GM18858 (cell line): Measurements from ENCODE around the gene PNPLA3.

Experiments
- ATAC-seq: cut with Tn5 transposase; IDR thresholded peaks from one replicate; pipeline ENCODE4 v1.9.1; 2021; ENCODE audit not compliant: unreplicated experiment

PNPLA3 gene, protein sequence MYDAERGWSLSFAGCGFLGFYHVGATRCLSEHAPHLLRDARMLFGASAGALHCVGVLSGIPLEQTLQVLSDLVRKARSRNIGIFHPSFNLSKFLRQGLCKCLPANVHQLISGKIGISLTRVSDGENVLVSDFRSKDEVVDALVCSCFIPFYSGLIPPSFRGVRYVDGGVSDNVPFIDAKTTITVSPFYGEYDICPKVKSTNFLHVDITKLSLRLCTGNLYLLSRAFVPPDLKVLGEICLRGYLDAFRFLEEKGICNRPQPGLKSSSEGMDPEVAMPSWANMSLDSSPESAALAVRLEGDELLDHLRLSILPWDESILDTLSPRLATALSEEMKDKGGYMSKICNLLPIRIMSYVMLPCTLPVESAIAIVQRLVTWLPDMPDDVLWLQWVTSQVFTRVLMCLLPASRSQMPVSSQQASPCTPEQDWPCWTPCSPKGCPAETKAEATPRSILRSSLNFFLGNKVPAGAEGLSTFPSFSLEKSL

DNA sequence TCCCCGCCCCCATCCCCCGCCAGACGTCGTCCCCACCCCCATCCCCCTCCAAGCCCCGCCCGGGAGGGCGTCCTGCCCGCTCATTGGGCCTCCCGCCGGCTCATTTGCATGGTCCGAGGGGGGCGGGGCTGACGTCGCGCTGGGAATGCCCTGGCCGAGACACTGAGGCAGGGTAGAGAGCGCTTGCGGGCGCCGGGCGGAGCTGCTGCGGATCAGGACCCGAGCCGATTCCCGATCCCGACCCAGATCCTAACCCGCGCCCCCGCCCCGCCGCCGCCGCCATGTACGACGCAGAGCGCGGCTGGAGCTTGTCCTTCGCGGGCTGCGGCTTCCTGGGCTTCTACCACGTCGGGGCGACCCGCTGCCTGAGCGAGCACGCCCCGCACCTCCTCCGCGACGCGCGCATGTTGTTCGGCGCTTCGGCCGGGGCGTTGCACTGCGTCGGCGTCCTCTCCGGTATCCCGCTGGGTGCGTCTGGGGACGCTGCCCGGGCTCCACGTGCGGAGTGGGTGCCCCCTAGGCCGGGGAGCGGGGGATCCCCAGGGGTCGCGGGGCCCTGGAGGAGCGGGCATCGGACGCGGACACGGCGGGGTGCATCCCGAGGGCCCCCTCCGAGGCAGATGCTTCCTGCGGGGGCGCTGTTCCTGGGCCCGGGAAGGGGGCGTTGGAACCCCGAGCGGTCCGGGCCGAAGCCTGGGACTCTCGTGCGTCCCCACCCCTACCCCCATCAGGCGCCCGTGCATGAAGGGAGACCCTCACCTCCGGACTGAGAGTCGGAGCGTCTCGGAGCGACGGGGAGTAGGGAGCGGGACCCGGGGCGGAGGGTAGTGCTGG is at the start of gene PNPLA3:
PNPLA3 (plus strand) TSS at position 175 of the 834 bp plus-strand sequence; CDS start at position 282, 107 bp downstream.
- no peak for ATAC-seq

DNA sequence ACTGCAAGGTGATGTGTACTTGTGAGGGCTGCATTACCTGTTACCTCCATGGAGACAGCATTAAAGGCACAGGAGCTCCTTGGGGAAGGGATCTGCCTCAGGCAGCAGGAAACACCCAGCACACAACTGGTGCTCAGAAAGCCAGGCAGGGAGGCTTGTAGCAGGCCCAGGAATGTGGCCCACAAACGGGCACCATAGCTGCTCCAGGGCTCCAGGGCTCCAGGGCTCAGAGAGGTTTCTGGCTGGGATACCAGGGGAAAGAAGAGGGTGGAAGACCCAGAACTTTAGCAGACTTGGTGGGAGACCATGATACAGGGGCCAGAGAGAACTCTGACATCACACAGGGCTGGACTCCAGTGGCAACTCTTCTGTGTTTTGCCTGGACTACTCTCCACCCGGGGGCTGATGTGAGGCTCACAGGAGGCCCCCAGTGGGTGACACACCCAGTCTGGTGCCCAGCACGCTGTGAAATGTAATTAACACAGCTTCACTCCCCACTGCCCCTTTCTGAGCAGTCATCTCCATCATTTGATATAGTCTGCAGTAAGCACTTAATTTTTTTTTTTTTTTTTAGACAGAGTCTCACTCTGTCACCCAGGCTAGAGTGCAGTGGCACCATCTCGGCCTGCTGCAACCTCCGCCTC is 46.6 kb upstream of the PNPLA3 start:
- no peak for ATAC-seq

DNA sequence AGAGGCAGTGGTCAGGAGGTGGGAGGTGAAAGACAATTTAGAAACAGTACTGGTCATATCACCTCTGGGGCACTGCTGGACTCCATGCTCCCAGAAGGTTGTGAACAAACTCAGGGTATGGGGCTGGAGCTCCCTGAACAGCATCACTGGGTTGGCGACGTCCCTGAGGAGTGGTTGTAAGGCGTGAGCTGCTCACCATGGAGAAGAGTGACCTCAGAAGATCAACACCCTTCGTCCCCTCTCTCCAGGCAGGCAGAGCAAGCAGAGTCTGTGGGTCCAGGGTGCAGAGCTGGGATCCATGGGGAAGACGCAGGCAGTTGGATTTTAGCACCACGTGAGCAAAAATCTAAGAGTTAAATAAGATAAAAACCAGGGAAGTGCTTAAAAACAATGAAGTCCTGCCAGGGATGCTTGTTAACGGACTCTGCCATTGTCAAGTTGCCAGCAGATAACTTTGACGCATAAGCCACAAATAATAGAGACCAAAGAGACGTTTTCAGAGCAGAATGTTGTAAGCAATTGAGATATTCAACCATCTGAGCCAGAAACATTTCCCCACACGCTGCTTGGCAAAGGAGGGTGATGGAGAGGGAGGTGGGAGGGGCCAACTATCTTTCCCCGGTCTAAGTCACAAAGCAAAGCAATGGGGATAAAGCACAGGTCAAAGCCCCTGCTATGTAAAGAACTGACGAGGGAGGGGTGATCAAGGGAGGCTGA is 45.4 kb upstream of the PNPLA3 start:
- ATAC-seq, result no peak

DNA sequence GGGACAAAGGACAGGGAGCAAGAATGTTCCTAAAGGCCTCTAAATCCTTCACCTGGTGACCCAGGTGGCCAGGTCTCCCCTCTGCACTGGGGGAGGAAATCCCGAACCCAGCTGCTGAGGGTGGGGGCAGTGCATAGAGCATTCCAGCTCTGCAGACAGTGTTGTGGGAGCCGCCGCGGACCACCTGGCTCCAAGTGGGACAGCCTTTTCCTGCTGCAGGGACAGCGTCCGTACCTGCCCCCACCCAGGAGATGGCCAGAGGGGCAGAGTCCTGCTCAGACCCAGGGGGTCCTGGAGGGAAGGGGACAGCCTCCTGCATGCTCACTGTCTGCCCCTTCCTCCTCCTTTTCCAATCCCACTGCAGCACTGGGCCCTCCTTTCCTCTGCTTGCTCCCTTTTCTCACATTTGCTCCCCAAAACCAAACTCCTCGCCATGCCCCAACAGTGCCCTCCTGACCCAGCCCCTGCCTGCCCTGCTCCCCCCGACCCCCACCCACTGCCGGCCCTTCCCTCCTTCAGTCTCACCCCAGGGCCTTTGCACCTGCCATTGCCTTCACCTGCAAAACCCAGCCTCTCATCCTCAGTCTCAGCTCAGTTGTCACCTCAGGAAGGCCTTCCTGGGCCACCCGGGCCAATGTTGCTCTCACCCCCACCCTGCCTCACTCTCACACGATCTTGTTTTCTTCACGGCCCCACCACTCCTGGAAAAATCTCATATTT is 44.6 kb upstream of the PNPLA3 start:
- no peak for ATAC-seq

DNA sequence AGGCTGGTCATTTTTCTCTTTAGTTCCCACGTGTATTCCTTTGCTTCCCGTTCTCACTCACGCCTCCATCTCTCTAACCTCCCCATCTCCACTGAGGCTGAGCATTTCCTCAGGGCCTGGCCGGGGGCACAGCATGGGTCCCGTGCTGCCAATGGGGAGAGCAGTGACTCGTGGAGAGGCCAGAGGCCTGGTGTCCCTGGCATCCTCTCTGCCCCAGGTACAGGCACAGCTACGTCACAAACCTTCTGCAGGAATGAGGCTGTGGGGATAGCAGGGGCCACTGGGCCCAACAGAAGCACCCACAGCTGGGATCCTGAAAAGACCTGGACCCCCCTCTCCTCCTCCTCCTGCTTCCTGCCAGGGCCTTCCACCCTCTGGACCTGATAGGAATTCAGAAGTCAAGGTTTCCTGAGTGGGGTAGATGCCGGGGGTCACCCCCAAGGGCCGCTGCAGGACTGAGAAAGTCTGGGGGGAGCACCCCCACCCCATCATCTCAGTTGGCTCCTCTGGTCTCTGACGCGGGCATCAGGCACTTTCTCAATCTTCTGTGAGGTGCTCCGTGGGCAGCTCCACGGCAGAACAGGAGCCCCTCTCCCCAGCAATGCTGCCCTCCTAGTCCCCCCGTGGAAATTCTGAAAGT is 43.6 kb upstream of the PNPLA3 start:
- ATAC-seq, result no peak

DNA sequence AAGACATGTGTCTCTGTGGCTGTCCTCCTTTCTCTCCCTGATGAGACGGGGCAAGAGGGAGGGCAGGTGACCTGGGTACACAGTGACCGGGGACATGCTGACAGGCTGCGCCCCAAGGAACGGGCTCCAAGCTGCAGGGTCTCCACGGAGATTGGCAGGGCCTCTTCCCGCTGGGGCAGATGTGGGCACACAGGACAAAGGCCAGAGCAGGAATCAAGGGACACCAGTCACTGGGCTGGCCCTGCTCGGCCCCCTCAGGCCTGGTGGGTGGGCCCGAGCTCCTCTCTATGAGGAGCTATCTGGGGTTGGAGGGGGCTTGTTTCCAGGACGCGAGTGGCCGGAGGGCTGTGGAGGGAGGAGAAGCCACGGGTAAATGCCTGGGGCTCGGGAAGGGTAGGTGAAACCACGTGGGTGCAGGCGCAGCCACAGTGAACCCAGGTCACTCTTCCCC is 43.0 kb upstream of the PNPLA3 start:
- no peak for ATAC-seq

DNA sequence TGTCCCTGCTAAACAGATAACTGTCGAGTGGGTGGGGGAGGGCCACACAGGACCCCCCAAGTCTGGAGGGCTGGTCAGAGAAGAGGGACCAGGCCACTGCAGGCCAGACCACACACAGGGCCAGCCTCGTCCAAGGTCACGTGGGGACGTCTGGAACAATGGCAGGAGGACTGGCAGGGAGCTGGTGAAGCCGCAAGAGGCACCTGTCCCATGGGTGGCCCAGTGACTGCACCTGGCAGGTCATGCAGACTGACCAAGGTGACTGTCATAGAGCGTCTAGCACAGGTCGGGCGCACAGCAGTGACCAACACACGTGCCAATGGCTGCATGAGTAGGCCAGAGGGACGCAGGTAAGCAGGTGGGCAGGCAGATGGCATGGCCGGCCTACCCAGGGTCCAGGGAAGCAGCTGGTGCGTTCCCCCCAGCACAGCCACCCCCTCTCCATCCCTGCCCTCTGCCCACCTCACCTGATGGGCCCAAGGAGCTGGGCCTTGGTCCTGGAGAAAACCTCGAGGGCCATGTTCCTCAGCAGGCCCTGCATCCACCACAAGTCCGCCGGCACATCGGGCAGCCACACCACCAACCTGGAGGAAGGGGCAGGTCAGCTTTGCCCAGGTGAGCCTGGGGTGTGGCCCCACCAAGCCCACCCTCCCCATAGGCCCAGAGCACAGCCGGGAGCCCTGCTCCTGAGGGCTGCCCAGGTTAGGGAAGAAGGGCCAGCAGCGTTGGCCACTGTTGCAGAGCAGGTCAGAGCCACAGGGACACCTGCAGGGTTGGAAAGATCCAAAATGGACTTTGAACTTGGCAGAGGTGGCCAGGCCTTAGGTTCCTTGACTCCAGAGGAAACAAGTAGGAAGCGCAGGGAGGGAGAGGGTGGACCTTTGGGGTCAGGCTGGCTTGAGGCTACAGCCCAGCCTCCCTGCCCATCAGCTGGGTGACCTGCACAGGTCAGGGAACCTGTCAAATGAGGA is 42.2 kb upstream of the PNPLA3 start:
- no peak for ATAC-seq

DNA sequence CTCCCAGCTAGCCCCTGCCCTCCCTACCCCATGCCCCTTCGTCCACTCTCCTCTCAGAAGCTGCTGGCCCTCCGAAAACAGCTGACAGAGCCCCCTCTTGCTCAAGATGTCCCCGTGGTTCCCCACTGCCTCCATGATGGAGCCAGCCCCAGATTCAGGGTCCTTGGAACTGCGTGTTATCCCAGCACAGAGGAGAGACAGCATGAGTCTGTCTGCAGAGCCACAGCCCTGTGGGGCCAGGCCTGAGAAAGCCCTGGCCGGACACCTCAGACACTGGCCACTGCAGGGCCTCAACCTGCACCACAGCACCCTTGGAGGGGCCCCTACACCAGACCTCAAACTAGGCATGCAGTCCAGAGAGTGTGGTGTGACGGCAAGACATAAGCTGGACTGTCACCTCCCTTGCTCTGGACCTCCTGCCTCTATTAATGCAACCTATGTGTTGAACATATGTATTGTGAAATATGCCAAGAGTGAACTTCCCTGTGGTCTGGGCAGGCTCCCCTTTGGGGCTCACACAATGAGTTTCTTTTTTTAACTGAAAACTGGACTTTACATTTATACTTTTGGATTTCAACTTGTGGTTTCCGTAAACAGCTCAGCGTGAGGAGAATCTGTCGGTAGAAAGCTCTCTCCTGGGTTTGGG is 41.4 kb upstream of the PNPLA3 start:
- no peak for ATAC-seq

DNA sequence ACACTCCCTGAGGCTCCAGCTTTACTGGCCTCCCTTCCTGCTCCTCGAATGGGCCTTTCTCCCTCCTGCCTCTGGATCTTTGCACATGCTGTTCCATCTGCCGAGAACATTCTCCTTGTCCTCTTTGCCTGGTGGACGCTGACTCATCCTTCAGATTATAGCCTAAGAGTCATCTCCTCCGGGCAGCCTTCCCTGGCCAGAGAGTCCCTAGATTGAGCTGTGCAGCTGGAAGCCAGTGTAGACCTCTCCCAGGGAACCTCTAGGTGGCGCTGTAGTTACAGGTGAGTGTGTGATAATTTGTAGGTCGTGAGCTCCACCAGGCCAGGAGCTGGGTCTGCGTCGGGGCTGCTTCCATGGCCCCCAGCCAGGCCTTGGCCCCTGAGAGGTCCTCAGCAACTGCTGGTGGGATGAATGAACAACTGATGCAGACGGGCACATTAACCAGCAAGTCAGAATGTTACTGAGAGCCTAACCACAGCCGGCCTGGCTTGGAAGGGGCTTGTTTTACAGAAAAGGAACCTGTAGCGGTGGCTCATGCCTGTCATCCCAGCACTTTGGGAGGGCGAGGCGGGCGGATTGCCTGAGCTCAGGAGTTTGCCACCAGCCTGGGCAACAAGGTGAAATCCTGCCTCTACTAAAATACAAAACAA is 40.5 kb upstream of the PNPLA3 start:
- ATAC-seq, result no peak

DNA sequence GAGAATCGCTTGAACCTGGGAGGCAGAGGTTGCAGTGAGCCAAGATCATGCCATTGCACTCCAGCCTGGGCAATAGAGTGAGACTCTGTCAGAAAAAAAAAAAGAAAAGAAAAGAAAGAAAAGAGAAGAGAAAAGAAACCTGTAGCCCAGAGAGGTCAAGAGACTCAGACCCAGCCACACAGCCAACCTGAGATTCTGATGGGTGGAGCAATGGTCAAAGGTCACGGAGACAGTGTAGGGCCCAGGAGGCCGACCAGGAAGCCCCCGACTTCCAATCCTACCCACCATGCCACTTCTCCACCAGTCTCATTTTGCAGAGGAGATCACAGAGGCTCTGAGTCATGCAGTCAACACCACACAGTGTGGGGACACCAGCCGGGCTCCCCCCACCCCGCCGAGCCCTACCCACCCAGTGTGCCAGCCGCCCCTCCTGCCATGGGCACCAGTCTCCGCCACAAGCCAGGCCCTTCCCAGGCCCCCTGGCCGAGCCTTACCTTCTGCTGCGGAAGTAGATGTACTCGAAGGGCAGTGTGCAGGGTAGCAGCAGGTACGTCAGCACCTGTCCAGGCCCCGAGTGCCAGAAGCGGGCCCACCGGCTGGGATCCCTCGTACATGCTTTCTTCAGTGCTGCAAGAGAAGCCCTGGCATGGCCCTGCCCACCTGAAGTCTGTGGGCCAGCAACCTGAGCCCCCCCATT is 39.7 kb upstream of the PNPLA3 start:
- ATAC-seq, result no peak

DNA sequence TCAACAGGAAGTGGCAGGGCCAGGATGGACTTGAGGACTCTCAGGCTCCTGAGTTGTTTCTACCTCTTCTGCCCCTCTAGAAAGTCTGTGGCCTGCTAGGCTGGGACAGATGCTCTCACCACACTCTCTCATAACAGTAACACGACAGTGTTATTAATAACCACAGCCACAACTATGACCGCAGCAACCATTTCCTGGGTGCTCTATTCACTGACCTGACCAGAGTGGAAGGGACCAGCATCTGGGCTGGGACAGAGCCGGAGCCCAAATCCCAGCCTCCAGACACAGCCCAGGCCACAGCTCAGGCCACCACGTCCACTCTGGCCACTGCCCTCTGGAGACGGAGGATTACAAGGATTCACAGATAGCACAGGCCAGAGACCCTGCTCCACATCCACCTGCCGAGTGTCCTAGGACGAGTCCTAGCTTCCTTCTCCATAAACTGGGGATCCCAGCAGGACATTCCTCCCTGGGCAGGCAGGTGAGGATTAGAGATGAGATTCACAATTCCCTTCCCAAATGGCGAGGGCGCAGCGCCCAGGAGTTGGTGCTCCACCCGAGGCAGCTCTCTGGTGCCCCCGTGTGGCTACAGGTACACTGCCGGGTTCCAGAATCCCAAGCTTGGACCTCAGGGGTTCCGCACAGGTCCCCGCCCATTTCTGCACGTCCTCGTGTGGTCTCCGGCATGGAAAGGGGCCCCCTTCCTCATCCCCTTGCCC is 38.8 kb upstream of the PNPLA3 start:
- peak; percentile 46 for ATAC-seq

DNA sequence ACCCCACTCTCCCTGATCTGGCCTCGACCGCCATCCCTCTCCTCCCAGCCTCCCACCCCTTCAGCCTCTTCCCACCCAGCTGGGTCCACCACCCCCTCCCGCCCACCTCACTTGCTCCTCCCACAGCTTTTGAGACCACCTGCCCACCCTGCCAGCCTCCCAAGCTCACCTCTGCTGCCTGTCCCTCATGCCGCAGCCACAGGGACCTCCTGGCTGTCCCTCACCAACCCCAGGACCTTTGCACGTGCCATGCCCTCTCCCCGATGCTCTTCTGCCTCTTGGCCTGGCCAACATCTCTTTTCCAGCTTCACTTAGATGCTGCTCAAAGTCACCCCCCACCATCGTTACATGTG is 38.3 kb upstream of the PNPLA3 start:
- ATAC-seq, result no peak

DNA sequence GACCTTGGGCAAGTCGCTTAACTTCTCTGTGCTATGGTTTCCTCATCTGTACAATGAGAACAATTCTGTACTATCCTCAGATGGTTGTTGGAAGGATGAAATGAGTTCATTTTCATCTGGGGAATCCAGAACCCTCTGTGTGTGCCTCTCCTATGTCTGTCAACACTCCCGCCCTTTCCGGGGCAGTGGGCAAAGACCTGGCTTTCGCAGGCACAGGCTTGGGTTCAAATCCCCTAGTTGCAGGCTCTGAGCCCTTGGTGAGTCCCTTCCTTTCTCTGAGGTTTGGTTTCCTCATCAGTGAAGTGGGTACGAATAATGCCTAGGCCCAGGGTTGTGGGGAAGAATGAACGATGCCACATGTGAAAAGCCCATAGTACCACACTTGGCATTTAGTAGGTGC is 37.8 kb upstream of the PNPLA3 start:
- ATAC-seq, result no peak

DNA sequence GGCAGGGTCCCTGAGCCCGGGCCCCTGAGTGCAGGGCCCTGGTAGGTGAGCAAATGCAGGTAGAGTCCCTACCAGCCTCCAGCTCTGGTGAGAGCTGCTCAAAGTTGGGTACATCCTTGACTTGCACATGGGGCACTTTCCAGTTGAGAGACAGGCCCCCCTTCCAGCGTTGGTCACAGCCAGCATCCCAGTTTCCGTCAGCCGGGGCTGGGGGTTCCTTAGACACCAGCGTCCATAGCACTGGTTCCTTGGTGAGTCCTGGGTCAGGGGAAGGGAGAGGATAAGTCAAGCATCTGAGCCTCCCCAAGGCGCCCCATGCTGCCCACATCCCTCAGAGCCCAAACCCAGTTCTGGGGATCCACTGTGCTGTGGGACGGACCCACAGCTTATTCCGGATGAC is 37.4 kb upstream of the PNPLA3 start:
- no peak for ATAC-seq

DNA sequence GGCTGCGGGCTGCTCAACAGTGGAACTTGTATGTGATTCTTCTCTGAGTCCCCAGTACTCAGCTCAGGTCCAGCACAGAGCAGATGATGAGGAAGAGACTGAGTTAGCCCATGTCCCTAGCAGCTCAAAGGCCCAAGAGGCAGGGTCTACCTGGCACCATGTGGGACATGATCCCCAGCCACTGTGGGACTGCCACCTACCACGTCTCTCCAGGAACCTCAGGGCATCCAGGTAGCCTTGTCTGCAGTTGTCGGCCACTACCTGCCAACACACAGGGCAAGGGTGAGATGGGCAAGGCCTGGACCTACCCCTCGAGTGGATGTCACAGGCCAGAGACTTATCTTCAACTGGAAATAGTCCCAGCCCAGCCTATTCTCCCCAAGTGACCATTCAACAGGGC is 36.2 kb upstream of the PNPLA3 start:
- ATAC-seq, result no peak

DNA sequence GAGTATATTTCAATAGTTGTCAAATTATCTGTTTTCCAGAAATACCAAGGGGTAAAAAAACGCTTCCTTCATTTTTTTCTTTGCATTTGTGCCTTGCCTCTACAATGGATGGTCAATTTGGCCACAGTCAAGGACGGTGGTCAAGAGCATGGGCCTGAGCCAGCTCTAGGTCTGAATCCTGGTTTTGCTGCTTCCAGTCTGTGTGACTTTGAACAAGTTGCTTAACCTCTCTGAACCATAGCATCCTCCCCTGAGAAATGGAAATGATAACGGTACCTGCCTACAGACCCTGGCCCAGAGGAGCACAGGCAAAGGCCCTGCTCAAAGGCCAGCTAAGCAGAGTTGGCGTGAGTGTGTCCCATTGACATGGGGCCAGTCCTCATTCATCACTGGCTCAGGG is 34.9 kb upstream of the PNPLA3 start:
- ATAC-seq, result no peak
